GM18502 (cell line): ENCODE data around the gene TRIM45.
"Not testable (repeated sequence)": the region's sequence is repeated elsewhere in the genome, so short reads cannot be mapped to it uniquely, and the experiment has no call there.

ENCODE experiments used
- ATAC-seq: cut with Tn5 transposase; IDR thresholded peaks from one replicate; pipeline ENCODE4 v1.9.1; 2021; ENCODE audit warnings: mild to moderate bottlenecking; ENCODE audit not compliant: unreplicated experiment, poor library complexity

The TRIM45 gene

GRCh38 chr1:117121589-117122329, at the start of gene TRIM45:
TSS of gene TRIM45 (minus strand) at chr1:117121749. CDS start at chr1:117121201, 548 bp downstream.
- peak; percentile 96 for ATAC-seq

GRCh38 chr1:117169871-117170596, 48.5 kb upstream of the TRIM45 start:
- ATAC-seq: no peak

DNA sequence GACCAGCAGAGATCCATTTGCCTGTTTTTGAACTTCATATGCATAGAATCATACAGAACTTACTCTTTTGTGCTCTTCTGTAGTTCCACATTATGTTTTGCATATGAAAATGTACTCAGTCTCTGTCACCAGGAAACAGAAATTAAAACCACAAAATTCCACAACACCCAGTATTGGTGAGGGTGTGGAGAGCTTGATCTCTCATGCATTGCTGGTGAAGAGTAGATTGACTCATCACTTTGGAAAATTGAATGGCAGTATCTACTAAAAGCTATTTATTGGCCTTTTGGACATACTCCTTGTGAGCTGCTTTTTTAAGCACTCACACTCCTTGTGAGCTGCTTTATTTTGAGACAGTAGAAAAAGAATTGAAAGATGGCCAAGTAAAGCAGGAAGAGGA, 45.9 kb upstream of the TRIM45 start:
- ATAC-seq: no peak

DNA sequence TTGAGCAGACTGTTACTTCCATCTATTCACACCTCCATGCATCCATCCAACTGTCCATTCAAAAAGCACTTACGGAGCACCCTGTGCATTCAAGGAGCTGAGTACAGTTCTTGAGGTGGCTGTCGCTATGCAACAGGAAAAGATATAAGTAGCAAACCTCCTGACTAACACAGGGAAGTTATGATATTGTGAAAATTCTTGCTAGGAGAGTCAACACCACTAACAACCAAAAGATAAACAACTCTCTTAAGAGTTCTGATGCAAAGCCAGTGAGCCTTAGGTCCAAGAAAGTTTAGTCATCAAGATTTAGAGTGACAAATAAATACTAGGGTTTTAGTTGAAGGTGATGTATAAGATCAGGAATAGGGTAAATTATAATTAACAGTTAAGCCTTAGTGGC, 44.5 kb upstream of the TRIM45 start:
- no peak for ATAC-seq

- no peak for ATAC-seq
Observed at GRCh38 chr1:117164209-117164608, 42.7 kb upstream of the TRIM45 start.

GRCh38 chr1:117162816-117163215, 41.3 kb upstream of the TRIM45 start:
- ATAC-seq: no peak

- ATAC-seq: no peak
Observed at GRCh38 chr1:117161887-117162286, 40.3 kb upstream of the TRIM45 start.

GRCh38 chr1:117151305-117151704, 29.8 kb upstream of the TRIM45 start:
- not testable (repeated sequence) for ATAC-seq

DNA sequence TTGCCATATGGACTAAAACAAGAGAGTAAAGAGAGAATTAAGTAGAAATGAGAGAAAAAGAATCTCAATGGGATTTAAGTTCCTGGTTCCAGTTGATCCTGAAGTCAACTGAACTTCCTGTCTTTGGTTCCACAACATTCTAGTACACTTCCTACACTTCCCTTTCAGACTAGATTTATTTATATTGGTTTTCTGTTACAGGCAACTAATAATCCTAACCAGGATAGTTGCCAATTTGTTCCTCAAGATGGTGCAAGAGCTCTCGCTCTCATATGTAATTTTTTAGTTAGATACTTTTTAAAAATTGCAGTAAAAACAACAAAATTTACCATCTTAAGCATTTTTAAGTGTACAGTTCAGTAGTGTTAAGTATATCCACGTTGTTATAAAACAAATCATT, 28.8 kb upstream of the TRIM45 start:
- no peak for ATAC-seq

DNA sequence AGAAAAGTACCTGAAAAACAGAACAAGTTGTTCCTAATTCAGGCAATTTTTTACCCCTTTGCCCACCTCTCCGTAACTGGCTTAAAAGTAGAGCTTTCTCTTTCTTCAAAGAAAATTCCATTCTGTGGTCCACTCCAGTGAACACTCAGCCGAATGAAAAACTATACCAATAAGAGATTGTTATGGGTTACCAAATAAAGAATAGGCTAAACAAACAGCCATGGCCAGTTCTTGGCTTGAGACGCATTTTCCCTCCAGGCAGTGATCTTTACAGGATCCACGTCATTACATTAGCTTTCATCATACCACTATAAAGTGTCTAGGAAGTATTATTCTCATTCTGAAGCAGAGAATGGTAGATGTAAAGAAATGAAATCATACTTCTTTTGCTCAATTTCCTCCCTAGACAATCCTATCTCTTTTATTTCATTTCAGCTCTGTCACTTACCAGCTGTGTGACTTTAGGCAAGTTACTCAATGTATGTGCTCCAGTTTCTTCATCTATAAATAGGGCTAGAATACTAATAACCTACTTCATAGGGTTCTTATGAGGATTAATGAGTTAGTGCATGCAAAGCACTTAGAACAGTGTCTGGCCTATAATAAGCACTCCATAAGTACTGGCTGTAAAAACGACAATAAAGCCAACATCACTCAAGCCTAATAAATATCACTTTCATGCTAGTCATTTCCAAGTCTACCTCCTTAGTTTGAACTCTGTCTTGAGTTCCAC, 26.5 kb upstream of the TRIM45 start:
- no peak for ATAC-seq

DNA sequence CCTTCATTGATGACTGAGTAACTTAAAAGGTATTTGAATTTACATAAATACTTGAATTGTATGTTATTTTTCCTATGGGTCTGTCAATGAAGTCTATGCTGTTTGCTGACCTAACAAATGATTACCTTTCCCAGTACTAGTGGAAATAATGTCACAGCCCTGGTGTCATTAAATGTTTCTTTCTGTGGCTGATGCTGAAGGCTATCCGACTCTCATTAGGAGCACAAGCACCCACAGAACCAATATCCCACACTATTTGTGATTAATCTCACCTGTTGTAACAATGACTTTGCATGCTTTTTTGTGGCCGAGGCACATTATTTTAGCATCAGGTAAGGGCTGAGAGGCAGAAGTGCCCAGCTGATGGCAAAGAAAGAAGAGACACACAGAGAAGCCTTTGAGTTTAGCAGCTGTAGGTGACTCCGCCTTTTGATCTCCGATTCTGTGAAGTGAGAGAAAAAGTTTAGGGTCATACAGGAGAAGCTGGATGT, 25.8 kb upstream of the TRIM45 start:
- no peak for ATAC-seq

- no peak for ATAC-seq
Observed at GRCh38 chr1:117146575-117147340, 25.2 kb upstream of the TRIM45 start.

DNA sequence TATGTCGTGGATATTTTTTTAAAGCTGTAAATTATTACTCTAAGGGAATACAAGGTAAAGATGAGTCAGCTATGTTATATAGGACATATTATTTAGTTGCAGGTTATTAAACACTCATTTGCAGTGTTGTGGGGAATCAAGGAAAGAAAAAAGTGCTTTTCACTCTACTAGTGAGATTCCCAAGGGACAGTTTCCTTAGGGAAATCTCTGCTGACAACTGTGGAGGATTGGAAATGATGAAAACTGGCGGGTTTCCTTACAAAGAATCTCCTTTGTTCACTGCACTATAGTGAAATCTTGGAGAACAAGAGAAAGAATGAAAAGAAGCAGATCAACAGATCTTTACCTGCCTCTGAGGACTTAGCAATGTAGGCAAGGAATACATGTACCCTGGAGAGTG, 24.5 kb upstream of the TRIM45 start:
- ATAC-seq: no peak

DNA sequence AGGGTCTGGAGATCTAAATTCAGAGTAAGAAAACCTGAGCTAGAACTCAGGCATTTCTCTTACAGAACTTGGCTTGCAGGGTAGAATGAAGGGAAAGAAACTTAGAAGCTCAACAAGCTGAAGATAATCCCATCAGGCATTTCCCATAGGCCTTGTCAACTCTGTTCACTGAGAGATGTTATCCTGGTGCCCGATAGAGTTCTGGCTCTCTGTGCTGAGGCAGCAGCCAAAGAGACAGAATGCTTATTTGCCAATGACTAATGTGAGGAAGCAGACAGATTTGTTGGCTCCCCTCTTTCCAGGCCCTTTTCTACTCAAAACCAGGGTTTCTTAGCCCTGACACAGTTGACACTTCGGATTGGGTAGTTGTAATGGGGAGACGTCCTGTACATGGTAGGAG, 22.3 kb upstream of the TRIM45 start:
- no peak for ATAC-seq

DNA sequence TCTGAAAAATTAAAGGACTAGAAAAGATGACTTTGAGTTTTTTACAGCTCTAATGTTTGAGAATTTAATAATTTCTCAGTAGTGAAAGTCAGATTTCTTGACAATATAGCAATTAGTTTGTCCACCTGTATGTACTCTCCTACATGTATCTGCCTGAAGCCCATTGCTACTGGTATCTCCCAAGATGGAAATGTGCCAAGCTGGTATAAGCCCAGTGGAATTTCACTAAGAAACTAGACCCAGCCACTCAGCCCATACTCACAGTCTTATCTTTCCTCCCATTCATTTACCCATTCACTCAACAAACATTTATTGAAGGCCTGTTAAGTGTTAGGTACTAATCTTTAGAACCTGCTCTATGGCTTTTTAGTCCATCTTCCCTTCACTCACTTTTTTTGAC, 21.6 kb upstream of the TRIM45 start:
- no peak for ATAC-seq

- no peak for ATAC-seq
Observed at GRCh38 chr1:117142200-117142599, 20.7 kb upstream of the TRIM45 start.

- no peak for ATAC-seq
Observed at GRCh38 chr1:117138561-117138960, 17.0 kb upstream of the TRIM45 start.

DNA sequence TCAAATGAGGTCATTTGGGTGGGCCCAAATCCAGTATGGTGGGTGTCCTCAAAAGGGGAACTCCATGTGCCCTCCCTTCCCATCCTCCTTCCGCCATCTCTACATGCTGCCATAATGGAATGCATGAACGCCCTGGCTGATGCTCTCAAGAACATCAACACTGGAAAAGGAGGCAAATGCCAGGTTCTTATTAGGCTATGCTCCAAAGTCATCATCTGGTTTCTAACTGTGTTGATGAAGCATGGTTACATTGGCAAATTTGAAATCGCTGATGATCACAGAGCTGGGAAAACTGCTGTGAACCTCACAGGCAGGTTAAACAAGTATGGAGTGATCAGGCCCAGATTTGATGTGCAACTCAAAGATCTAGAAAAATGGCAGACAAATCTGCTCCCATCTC, 16.6 kb upstream of the TRIM45 start:
- ATAC-seq: no peak

GRCh38 chr1:117137281-117137855, 15.8 kb upstream of the TRIM45 start:
- ATAC-seq: no peak

GRCh38 chr1:117136749-117137148, 15.2 kb upstream of the TRIM45 start:
- ATAC-seq: no peak
